Activated gamma-delta T cell treated with anti-CD3 and anti-CD28 coated beads, Interleukin-2, amount 50 U/mL, for 16 hours (primary cell): Measurements from ENCODE around the gene AP1M2.
"Not testable (repeated sequence)": the region's sequence is repeated elsewhere in the genome, so short reads cannot be mapped to it uniquely, and the experiment has no call there.

Experiments used
- DNase-seq: peaks from one replicate; pipeline ENCODE4 v3.0.0-alpha.2; 2020; ENCODE audit warnings: low read depth

AP1M2 gene

DNA sequence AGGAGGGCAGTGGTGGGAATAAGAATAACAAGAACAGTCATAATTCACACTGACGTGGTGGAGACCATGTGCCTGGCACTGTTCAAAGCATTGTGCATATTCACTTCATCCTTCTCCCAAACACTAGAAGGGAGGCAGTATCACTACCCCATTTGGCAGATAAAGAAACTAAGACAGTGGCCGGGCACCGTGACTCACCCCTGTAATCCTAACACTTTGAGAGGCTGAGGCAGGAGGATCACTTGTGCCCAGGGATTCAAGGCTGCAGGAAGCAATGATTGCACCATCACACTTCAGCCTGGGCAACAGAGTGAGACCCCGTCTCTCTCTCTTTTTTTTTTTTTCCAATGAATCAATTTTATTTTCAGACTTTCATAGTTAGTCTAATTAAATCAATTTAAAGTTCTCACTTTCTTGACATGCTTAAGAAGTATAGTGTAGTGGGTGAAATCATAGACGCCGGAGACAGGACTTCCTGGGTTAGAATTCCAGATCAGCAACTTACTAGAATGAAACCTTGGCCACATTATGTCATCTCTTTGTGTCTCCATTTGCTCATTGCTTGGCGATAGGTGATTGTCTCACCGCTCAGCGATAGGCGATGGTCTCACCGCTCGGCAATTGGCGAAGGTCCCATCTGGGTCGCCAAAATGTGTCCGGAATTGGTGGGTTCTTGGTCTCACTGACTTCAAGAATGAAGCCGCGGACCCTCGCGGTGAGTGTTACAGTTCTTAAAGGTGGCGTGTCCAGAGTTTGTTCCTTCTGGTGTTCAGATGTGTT is 48.7 kb downstream of the AP1M2 start:
- no peak for DNase-seq

- no peak for DNase-seq
These were observed 49.4 kb downstream of the AP1M2 start for GRCh38 chr19:10537668-10538067.

DNA sequence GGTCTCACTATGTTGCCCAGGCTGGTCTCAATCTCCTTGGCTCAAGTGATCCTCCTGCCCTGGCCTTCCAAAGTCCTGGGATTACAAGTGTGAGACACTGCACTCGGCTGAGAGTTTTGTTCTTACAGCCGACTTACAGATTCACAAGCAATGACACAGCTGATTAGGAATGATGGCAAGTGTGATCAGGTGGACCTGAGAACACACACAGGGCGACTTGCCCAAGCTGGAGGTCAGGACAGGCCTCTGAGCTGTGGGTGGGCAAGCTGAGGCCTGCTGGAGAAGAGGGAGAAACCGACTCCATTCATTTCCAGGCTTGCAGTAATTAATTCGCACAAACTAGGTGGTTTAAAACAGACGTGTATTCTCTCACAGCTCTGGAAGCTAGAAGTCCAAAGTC is 51.5 kb downstream of the AP1M2 start:
- no peak for DNase-seq

GRCh38 chr19:10533646-10534386 is 53.3 kb downstream of the AP1M2 start:
- DNase-seq: no peak

DNA sequence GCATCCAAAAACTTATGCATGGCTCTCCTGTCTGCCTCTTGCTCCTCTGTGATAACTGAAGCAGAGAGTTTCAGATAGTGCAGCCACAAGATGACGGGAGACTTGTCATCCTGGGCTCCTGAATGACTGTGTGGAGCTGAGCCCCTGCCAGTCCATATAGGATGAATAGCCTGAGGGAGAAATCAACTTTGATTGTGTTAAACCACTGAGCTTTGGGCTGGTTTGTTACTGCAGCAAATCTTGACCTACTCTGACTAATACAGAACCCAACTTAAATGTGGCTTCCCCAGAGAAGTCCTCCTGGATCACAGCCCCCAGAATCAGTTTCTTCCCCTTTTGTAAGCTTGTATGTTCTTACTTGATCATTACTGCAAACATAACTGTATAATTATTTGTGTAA is 54.7 kb downstream of the AP1M2 start:
- no peak for DNase-seq

- DNase-seq: not testable (repeated sequence)
These were observed 60.2 kb downstream of the AP1M2 start for GRCh38 chr19:10526887-10527286.

GRCh38 chr19:10525636-10526035 is 61.5 kb downstream of the AP1M2 start:
- DNase-seq: no peak

DNA sequence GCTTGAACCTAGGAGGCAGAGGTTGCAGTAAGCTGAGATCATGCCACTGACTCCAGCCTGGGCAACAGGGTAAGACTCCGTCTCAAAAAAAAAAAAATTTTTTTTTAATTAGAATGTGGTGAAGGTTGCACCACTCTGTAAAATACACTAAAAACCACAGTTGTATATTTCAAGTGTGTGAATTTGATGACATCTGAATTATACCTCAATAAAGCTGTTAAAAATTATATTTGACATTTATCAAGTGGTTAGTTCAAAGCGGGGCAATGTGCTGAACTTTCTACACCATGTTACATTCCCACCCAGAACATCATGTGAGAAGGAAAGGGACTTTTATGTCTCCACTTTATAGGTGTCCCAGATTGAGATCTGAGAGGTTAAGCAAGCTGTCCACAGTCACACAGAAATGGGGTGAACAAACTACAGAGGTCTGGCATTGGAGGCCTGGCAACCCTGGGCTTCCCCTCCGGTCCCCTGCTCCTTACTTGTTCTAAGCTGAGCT is 63.9 kb downstream of the AP1M2 start:
- DNase-seq: no peak
